GM19397 (cell line): ENCODE results near the gene CBLC.

Experiments used
- ATAC-seq: cut with Tn5 transposase; IDR thresholded peaks from one replicate; pipeline ENCODE4 v1.9.1; 2021; ENCODE audit warnings: mild to moderate bottlenecking, moderate library complexity; ENCODE audit not compliant: unreplicated experiment

The CBLC gene, protein sequence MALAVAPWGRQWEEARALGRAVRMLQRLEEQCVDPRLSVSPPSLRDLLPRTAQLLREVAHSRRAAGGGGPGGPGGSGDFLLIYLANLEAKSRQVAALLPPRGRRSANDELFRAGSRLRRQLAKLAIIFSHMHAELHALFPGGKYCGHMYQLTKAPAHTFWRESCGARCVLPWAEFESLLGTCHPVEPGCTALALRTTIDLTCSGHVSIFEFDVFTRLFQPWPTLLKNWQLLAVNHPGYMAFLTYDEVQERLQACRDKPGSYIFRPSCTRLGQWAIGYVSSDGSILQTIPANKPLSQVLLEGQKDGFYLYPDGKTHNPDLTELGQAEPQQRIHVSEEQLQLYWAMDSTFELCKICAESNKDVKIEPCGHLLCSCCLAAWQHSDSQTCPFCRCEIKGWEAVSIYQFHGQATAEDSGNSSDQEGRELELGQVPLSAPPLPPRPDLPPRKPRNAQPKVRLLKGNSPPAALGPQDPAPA

GRCh38 chr19:44777715-44778347 lies at the start of gene CBLC:
Gene CBLC, plus strand, starts transcription at chr19:44777890. Its CDS starts 42 bp downstream, at chr19:44777932.
- ATAC-seq: no peak

GRCh38 chr19:44728178-44728577 lies 49.5 kb upstream of the CBLC start:
- ATAC-seq: no peak

DNA sequence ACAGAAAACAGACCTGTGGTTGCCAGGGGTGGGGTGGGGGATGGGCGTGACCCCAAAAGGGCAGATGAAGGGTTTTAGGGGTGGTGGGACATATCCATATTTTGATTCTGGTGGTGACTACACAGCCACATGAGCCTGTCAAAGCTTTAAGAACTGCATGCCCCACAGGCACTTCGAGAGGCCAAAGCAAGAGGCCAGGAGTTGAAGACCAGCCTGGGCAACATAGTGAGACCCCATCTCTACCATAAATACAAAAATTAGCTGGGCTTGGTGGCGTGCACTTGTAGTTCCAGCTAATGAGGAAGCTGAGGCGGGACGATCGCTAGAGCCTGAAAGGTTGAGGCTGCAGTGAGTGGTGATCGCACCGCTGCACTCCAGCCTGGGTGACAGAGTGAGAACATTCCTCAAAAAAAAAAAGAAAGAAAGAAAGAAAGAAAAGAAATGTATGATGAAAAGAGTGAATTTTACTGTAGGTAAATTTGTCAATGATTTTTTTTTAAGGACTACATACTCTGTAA lies 48.1 kb upstream of the CBLC start:
- no peak for ATAC-seq

GRCh38 chr19:44731081-44731480 lies 46.6 kb upstream of the CBLC start:
- ATAC-seq: no peak

DNA sequence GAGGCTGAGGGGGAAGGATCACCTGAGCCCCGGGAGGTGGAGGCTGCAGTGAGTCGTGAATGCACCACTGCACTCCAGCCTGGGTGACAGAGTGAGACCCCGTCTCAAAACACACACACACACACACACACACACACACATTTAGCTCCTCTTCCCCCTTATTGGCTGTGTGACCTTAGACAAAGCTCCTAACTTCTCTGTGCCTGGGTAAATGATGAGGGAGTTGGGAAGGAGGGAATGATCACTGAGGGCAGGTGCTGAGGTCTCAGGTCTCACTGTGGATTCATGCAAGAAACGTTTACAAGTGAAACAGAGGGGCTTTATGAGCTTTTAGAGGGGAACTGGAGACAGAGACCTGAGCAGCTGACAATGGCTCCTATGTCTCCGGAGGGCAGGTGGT lies 46.1 kb upstream of the CBLC start:
- ATAC-seq: no peak

GRCh38 chr19:44732235-44733014 lies 45.3 kb upstream of the CBLC start:
- ATAC-seq: no peak

- no peak for ATAC-seq
Observed at GRCh38 chr19:44734357-44734756, 43.3 kb upstream of the CBLC start.

DNA sequence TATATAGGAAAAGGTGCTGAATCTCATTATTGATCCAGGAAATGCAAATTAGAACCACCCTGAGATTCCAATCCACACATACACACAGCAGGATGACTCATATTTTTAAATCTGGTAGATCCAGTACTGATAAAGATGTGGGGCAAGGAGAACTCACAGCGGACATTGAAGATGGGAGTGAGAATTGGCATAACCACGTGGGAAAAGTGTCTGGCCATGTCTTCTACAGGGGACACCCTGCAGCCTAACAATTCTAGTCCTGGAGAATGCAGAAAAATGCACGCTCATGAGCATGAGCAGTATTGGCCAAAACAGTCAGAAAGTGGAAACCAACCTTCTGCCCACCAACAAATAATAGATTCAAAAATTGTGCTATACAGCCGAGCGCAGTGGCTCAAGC lies 42.7 kb upstream of the CBLC start:
- no peak for ATAC-seq

- ATAC-seq: no peak
Observed at GRCh38 chr19:44737238-44738071, 40.2 kb upstream of the CBLC start.

- no peak for ATAC-seq
Observed at GRCh38 chr19:44738136-44738535, 39.6 kb upstream of the CBLC start.

DNA sequence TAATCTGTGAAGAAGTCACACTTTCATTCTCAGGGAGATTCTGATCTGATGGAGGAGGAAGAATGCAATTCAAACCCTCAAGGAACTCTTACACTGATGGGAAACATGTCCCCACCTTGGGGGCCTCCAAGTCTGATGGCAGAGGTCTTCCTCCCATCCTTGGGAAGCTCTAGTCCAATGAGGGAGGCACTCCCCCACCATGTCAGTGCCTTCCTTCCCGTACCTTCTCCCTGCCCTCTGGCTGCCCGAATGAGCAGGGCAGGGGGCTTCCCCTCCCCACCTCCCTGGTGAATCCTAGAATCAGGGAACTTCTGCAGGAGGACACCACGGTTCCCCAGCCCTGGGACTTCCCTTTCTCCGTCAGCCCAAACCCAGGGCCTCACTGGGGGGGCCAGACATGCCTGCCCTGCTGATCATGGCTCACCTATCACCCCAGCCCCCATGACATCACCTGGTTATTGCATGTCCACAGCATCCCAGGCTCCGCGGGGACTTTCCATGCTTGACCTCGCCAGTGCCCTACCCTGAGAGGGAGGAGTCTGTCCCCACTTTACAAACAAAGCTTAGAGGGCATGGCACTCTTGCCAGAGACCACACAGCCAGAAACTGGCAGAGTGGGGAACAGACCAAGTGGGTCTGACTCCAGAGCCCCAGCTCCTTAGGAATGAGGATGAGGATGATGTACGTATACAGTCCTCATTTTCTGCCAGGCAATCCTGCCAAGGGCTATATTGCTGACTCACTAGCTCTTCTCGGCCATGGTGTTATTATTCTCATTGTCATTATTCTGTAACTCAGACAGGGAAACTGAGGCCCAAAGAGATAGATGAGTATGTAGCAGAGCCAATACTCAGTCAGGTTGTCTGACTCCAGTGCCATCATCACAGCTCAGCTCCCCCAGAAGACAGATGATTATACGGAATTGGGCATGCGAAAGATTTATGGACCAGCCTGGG lies 38.8 kb upstream of the CBLC start:
- ATAC-seq: no peak

DNA sequence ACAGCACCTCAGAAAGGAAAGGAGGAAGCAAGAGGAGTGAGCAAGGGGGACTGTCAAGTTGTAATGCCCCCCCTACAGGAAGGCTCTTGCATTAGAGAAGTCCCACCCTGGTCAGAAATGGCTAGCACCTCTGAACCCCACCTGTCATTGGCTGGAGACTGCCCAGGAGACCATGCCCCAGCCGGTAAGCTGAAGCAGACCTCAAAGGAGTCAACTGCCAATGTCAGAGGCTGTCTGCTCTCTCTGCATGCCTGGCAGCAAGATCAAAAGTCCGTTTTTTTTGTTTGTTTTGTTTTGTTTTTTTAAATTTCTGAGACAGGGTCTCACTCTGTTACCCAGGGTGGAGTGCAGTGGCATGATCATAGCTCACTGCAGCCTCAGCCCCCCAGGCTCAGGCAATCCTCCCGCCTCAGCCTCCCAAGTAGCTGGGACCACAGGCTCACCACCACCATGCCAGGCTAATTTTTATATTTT lies 37.3 kb upstream of the CBLC start:
- ATAC-seq: no peak

GRCh38 chr19:44741258-44741731 lies 36.4 kb upstream of the CBLC start:
- no peak for ATAC-seq

GRCh38 chr19:44741841-44742329 lies 35.8 kb upstream of the CBLC start:
- ATAC-seq: no peak

- no peak for ATAC-seq
Observed at GRCh38 chr19:44742330-44743061, 35.2 kb upstream of the CBLC start.

GRCh38 chr19:44744871-44745332 lies 32.8 kb upstream of the CBLC start:
- ATAC-seq: no peak

DNA sequence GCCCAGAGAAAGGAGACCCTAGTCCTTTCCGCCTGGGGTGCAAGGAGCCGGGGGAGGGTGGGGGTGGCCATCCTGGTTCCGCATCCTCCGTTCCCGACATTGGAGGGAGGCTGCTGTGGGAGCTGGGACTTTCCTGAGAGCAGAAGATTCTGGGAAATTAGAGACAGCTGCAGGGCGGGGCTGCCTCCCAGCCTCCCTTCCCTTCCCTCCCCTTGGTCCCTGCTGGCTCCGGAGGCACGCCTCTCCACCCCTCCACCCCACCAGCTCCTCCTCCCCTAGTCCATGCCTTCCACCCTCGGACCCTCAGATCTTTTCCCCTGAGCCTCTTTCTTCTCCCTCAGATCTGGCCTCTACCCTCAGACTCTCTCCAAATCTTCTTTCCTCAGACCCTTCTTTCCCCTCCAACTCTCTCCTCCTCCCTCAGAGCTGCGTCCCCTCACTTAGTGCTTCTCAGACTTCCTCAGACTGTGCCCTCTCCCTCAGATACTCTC lies 32.3 kb upstream of the CBLC start:
- ATAC-seq: no peak
